Muscle of arm (tissue), 14 donors: ENCODE measurements around the gene ANKRD13B. TPM values are rescaled to one million over a fixed set of nuclear protein-coding genes. Genes with fewer than 3 reads are reported as not detected.
"Not testable (repeated sequence)": the region's sequence is repeated elsewhere in the genome, so short reads cannot be mapped to it uniquely, and the experiment has no call there.

Experiments
- DNase-seq: peaks from one replicate; pipeline ENCODE4 v3.0.0-alpha.2; 2013
- long read RNA-seq, 11 donors: transcript quantifications; one replicate each; lab custom pipeline, GENCODE V29; 2026
- polyA plus RNA-seq, 12 donors: library from polyadenylated mRNA; unstranded; fragments of 120-200 nt; gene quantifications; one replicate each; pipeline ENCODE4 v1.2.1, GENCODE V29; 2013; ENCODE audit not compliant: insufficient read length in 12 of 12

The ANKRD13B gene
- 10 to 100 TPM in 8 of 12 donors, 1 to 10 TPM in 3, not detected in 1; 8.3 to 23.3 (median 11.0) TPM for polyA plus RNA-seq
- long read RNA-seq, donor 1, result 0 reads
- long read RNA-seq, donor 2, partial matches to known transcripts, result 7 of 8 reads
- long read RNA-seq, donor 2, other reads (novel, unspliced or antisense), result 0 of 8 reads
- long read RNA-seq, donor 3, partial matches to known transcripts, result 5 of 6 reads
- long read RNA-seq, donor 3, other reads (novel, unspliced or antisense), result 0 of 6 reads
- long read RNA-seq, donor 4, result 0 reads
- long read RNA-seq, donor 5, result 0 reads
- long read RNA-seq, donor 6, partial matches to known transcripts, result 6 of 6 reads
- long read RNA-seq, donor 6, other reads (novel, unspliced or antisense), result 0 of 6 reads
- long read RNA-seq, donor 7, partial matches to known transcripts, result 7 of 8 reads
- long read RNA-seq, donor 7, other reads (novel, unspliced or antisense), result 0 of 8 reads
- long read RNA-seq, donor 8, result 0 reads
- long read RNA-seq, donor 9, result 0 reads
- long read RNA-seq, donor 10, partial matches to known transcripts, result 0 of 1 reads
- long read RNA-seq, donor 10, other reads (novel, unspliced or antisense), result 0 of 1 reads
- long read RNA-seq, donor 11, partial matches to known transcripts, result 7 of 9 reads
- long read RNA-seq, donor 11, other reads (novel, unspliced or antisense), result 0 of 9 reads

GRCh38 chr17:29592850-29593551, at the start of gene ANKRD13B:
ANKRD13B (plus strand) TSS chr17:29593132; CDS start chr17:29593622, 490 bp downstream.
- DNase-seq, result no peak

- DNase-seq, result no peak
These were observed 48.9 kb upstream of the ANKRD13B start for GRCh38 chr17:29544066-29544465.

- no peak for DNase-seq
These were observed 46.8 kb upstream of the ANKRD13B start for GRCh38 chr17:29546085-29546484.

- DNase-seq, result no peak
These were observed 46.1 kb upstream of the ANKRD13B start for GRCh38 chr17:29546830-29547229.

GRCh38 chr17:29549177-29549923, 43.6 kb upstream of the ANKRD13B start:
- no peak for DNase-seq

GRCh38 chr17:29555840-29556239, 37.1 kb upstream of the ANKRD13B start:
- DNase-seq, result no peak

GRCh38 chr17:29557085-29557738, 35.7 kb upstream of the ANKRD13B start:
- DNase-seq, result no peak

- no peak for DNase-seq
These were observed 35.2 kb upstream of the ANKRD13B start for GRCh38 chr17:29557739-29558116.

- not testable (repeated sequence) for DNase-seq
These were observed 34.8 kb upstream of the ANKRD13B start for GRCh38 chr17:29558139-29558538.

GRCh38 chr17:29559640-29560039, 33.3 kb upstream of the ANKRD13B start:
- no peak for DNase-seq

GRCh38 chr17:29560316-29560715, 32.6 kb upstream of the ANKRD13B start:
- no peak for DNase-seq

- no peak for DNase-seq
These were observed 31.1 kb upstream of the ANKRD13B start for GRCh38 chr17:29561554-29562517.

- DNase-seq, result no peak
These were observed 30.3 kb upstream of the ANKRD13B start for GRCh38 chr17:29562615-29563014.

- no peak for DNase-seq
These were observed 29.1 kb upstream of the ANKRD13B start for GRCh38 chr17:29563816-29564215.

- DNase-seq, result no peak
These were observed 27.1 kb upstream of the ANKRD13B start for GRCh38 chr17:29565643-29566472.

- DNase-seq, result no peak
These were observed 26.2 kb upstream of the ANKRD13B start, which contains the start of gene ABHD15 for GRCh38 chr17:29566473-29567303. ABHD15 (minus strand) TSS chr17:29567037; CDS start chr17:29566966, 71 bp downstream.

- no peak for DNase-seq
These were observed 25.7 kb upstream of the ANKRD13B start for GRCh38 chr17:29567304-29567553.
